AG09309 (cell line): ENCODE results near the gene FGFRL1.

Experiments
- DNase-seq: peaks from one replicate; pipeline ENCODE4 v3.0.0-alpha.2; 2010; ENCODE audit warnings: low read depth
- H3K4me3 ChIP-seq: 2 replicates; pipeline ENCODE4 v1.5.1; 2011; ENCODE audit warnings: mild to moderate bottlenecking, low read depth, low read length, moderate library complexity; ENCODE audit not compliant: control insufficient read depth
- CTCF ChIP-seq: IDR thresholded peaks from 2 replicates; pipeline ENCODE4 v1.5.1; 2011; ENCODE audit warnings: mild to moderate bottlenecking, low read depth, low read length, inconsistent platforms; ENCODE audit not compliant: insufficient read depth, control insufficient read depth; ENCODE audit errors: missing control alignments

The FGFRL1 gene

GRCh38 chr4:1027915-1028238 lies 16.5 kb downstream of the FGFRL1 start:
- no peak for DNase-seq
- no peak overlapping the region for H3K4me3 ChIP-seq
- no peak for TF ChIP-seq CTCF

- DNase-seq, result no peak
- no peak for TF ChIP-seq CTCF
- H3K4me3 ChIP-seq, result no peak overlapping the region
These were observed 17.3 kb downstream of the FGFRL1 start for GRCh38 chr4:1028574-1029220.

GRCh38 chr4:1029529-1029928 lies 18.1 kb downstream of the FGFRL1 start:
- TF ChIP-seq CTCF, result no peak
- DNase-seq, result no peak
- H3K4me3 ChIP-seq, result no peak overlapping the region

GRCh38 chr4:1030031-1030430 lies 18.6 kb downstream of the FGFRL1 start:
- no peak for DNase-seq
- H3K4me3 ChIP-seq, result no peak overlapping the region
- no peak for TF ChIP-seq CTCF

- TF ChIP-seq CTCF, result no peak
- no peak overlapping the region for H3K4me3 ChIP-seq
- no peak for DNase-seq
These were observed 19.1 kb downstream of the FGFRL1 start for GRCh38 chr4:1030559-1030958.

- DNase-seq, result no peak
- H3K4me3 ChIP-seq, result no peak overlapping the region
- TF ChIP-seq CTCF, result no peak
These were observed 19.9 kb downstream of the FGFRL1 start for GRCh38 chr4:1031346-1031745.
